Endometrium (tissue), 2 donors: ENCODE measurements around the gene HOXB3.
"Not testable (repeated sequence)": the region's sequence is repeated elsewhere in the genome, so short reads cannot be mapped to it uniquely, and the experiment has no call there.

Source experiments
- FAIRE-seq: peaks from 2 replicates; lab custom pipeline; 2012; peaks lifted over from hg19 to GRCh38; lab: Jason Lieb, UNC
- donor health status: control.
- donor health status: control.

The HOXB3 gene

GRCh38 chr17:48526608-48527546, 63.2 kb downstream of the HOXB3 start:
- no peak for FAIRE-seq

GRCh38 chr17:48523010-48523409, 67.0 kb downstream of the HOXB3 start:
- no peak for FAIRE-seq

- FAIRE-seq = no peak
Observed at GRCh38 chr17:48522031-48522653, 67.9 kb downstream of the HOXB3 start.

- no peak for FAIRE-seq
Observed at GRCh38 chr17:48520631-48521079, 69.4 kb downstream of the HOXB3 start.

GRCh38 chr17:48519427-48519826, 70.6 kb downstream of the HOXB3 start:
- no peak for FAIRE-seq

GRCh38 chr17:48517478-48517877, 72.6 kb downstream of the HOXB3 start:
- FAIRE-seq = no peak

GRCh38 chr17:48515925-48516900, 73.8 kb downstream of the HOXB3 start:
- FAIRE-seq = no peak

GRCh38 chr17:48514477-48514876, 75.6 kb downstream of the HOXB3 start:
- no peak for FAIRE-seq

- no peak for FAIRE-seq
Observed at GRCh38 chr17:48513666-48514455, 76.2 kb downstream of the HOXB3 start.

- FAIRE-seq = no peak
Observed at GRCh38 chr17:48513097-48513496, 76.9 kb downstream of the HOXB3 start.

- FAIRE-seq = no peak
Observed at GRCh38 chr17:48510761-48511604, 79.1 kb downstream of the HOXB3 start.

- no peak for FAIRE-seq
Observed at GRCh38 chr17:48510381-48510760, 79.7 kb downstream of the HOXB3 start.

GRCh38 chr17:48509708-48510107, 80.3 kb downstream of the HOXB3 start:
- not testable (repeated sequence) for FAIRE-seq

GRCh38 chr17:48506246-48506645, 83.8 kb downstream of the HOXB3 start:
- no peak for FAIRE-seq

GRCh38 chr17:48505788-48506187, 84.3 kb downstream of the HOXB3 start:
- no peak for FAIRE-seq

GRCh38 chr17:48504953-48505352, 85.1 kb downstream of the HOXB3 start:
- no peak for FAIRE-seq

- no peak for FAIRE-seq
Observed at GRCh38 chr17:48503747-48504146, 86.3 kb downstream of the HOXB3 start.

GRCh38 chr17:48502901-48503300, 87.1 kb downstream of the HOXB3 start:
- no peak for FAIRE-seq

GRCh38 chr17:48502312-48502711, 87.7 kb downstream of the HOXB3 start:
- FAIRE-seq = no peak
